CD4-positive, alpha-beta T cell treated with Interferon gamma for 1 hour (primary cell): Measurements from ENCODE around the gene NKX6-2.
"Not testable (repeated sequence)": the region's sequence is repeated elsewhere in the genome, so short reads cannot be mapped to it uniquely, and the experiment has no call there.

Experiments used
- DNase-seq: peaks from one replicate; pipeline ENCODE4 v3.0.0-alpha.2; 2020

The NKX6-2 gene

DNA sequence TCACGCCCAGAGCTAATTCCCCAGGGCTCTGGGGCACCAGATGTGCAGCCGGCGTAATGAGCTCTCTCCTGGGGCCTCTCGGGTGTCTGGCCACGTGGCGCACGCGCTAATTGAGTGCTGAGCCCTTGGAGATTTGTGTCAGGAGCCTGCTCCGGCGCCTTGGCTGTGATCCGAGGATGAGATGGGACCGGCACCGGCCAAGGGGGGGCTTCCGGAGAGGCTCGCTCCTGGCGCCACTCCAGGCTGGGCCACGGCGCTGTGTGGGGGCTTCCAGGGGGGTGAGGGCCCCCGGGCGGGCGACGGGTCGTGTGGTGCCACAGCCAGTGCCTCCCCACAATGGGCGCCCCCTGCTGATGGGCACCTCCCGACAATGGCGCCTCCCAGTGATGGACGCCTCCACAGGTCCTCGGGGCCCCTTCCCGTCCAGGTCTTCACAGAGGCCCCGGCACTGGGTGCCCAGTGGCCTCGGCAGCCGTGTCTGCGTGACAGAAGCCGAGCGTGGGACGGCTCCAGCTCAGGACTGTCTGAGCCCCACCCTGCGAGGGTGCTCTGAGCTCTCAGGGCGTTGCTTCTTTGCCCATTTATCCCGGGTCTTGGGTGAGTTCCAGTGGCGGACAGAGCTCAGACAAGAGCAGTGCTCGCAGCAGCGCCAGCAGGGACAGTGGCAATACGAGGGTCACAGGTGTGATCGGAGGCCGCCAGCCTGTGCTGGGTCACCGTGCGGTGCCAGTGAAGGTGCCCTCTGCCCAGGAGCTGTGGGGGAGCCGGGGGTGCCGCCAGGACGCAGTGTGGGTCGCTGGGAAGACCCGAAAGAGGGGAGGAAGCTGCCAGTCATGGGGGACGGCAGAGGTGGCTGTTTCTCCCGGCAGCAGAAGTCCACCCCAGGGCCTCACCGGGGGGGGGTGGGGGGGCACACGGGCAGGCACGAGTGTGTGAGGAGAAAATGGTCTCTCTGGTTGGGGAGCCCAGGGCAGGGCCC is 8.2 kb upstream of the NKX6-2 start:
- no peak for DNase-seq

GRCh38 chr10:132793213-132793612 is 7.3 kb upstream of the NKX6-2 start:
- DNase-seq: no peak

DNA sequence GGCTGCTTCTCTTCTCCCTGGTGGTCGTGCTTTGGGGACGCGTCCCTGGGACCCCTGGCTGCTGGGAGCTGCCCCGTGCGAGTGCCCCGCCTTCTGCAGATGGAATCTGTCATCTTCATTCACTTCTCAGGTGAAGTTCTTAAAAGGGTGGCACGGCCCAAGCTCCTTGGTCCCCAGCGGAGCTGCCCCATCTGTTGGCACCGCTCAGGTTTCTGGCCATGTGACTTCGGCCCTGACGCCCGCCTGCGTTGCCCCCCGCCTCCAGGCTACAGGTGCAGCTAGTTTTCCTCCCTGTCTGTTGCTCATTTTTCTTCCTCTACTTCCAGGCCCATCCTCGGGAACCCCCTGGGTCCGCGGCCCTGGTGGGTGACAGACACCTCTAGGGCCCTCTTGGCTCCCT is 6.8 kb upstream of the NKX6-2 start:
- DNase-seq: no peak

DNA sequence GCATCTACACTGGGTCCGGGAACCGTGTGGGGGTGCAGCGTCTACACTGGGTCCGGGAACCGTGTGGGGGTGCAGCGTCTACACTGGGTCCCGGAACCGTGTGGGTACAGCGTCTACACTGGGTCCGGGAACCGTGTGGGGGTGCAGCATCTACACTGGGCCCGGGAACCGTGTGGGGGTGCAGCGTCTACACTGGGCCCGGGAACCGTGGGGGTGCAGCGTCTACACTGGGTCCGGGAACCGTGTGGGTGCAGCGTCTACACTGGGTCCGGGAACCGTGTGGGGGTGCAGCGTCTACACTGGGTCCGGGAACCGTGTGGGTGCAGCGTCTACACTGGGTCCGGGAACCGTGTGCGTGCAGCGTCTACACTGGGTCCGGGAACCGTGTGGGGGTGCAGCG is 6.2 kb upstream of the NKX6-2 start:
- DNase-seq: not testable (repeated sequence)

GRCh38 chr10:132790934-132791829 is 5.2 kb upstream of the NKX6-2 start:
- DNase-seq: no peak

DNA sequence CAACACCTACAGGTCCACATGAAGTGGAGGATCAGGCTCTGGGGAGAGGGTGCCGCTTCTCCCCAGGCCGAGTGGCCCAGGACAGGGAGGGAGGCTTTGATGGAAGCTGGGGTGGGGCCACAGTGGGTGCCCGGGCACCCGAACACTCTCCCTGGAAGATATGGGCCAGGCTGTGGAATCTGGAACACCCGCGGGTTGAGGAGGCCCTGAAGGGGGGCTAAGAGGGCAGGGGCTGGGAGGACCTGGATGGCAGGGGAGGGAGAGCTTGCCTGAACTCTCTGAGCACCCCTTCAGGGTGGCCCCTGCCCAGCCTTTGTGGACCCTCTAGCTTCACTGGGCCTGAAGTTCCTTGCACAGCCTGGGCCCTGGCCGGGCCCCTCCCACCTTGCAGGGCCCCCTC is 4.5 kb upstream of the NKX6-2 start:
- DNase-seq: no peak

DNA sequence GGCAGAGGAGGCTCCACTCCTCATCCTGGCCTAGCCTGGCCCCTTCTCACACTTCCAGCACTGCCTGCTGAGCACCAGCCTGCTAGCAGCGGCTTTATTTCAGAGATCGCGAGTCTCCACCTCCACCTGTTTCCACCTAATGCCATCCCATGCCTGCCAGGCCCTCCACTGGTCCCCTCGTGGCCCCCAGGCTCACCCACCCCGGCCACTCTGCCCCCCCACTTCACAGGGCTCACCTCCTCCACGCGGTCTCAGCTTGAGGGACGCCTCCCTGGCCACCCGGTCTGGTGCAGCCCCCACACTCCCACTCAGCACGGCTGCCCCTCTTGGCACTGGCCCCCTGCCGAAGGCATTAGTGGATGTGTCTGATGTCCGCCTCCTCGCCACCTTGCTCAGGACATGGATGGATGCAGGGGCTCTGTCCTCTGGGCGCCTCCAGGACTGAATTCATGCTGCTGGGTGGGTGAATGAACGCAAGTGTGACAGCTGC is 3.8 kb upstream of the NKX6-2 start:
- DNase-seq: no peak

- no peak for DNase-seq
Observed at GRCh38 chr10:132788831-132789219, 2.9 kb upstream of the NKX6-2 start.

DNA sequence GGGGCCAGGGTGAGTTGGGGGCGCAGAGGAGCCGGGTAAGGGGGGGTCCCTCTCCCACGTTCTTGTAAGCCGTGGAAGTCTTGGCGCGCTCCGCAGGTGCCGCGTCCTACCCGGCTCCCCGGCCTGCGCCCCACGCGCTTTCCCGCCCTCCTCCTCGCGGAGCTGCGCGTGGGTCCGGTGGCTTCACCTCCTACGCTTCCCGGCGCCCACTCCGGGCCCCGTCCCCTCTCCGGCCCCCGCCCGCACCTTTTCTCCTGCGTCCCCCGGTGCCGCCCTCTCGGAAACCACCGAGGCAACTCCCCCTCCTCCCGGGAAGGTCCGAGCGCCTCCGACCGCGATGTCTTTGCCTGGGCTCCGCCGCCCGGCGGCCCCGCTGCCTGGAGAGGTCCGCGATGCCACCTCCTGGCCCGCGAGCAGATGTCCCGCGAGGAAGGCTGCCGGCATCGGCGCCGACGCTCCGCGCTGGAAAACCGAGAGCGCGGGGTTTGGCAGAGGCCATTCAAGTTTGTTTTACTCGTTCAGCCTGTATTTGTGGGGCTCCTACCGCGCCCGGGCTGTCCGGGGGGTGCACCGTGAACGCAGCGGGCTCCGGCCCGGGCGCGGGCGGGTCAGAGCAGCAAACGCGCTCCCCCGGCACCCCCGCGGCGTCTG is 2.4 kb upstream of the NKX6-2 start:
- DNase-seq: no peak

GRCh38 chr10:132787495-132788179 is 1.7 kb upstream of the NKX6-2 start:
- DNase-seq: no peak

DNA sequence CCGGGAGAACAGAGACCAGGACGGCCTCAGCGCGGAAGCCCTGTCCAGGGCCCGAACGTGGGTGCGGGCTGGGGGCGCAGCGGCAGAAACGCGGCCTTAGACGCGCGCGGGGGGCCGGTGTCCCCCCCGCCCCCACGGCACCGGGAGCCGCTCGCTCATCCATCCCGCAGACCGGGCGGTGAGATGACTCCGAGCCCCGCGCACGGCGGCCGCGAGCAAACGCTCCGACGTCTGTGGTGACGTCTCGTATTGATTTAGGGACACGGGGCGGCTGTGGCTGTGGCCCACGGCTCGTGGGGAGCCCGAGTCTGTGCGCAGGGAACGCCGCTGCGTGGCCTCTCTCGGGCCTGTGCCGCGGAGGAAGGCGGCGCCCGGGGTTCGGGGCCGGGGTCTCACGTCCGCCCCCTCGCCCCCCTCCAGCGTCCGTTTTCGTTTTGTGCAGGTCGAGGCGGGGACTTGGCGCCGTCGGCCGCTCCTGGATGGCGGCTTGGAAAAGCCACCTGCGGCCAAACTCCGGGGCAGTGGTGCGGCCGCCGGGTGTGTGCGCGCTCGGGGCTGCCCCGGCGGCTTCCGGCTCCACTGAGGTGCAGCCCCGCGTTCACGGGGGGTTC is 1.0 kb upstream of the NKX6-2 start:
- DNase-seq: no peak

DNA sequence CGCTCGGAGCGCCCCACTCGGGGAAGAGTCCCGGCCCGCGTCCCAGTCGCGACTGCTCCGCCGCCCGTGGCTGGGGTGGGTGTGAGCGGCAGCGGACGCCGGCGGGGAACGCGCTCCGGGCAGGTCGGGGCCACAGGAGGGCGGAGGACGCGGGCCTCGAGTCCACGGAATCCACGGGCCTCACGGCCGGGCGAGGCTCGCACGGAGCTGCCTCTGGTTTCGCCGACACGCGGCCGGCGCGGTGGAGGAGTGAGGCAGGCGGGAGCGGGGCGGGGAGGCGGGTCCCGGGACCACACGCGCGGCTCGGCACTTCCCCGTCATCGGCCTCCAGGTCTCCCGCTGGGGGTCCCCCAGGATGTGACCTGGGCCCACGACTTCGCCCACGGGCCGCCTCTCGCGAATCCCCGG is 533 bp upstream of the NKX6-2 start:
- DNase-seq: no peak

GRCh38 chr10:132784866-132785722 is 853 bp downstream of the NKX6-2 start:
- DNase-seq: no peak

- DNase-seq: no peak
Observed at GRCh38 chr10:132783940-132784865, 1.7 kb downstream of the NKX6-2 start.

DNA sequence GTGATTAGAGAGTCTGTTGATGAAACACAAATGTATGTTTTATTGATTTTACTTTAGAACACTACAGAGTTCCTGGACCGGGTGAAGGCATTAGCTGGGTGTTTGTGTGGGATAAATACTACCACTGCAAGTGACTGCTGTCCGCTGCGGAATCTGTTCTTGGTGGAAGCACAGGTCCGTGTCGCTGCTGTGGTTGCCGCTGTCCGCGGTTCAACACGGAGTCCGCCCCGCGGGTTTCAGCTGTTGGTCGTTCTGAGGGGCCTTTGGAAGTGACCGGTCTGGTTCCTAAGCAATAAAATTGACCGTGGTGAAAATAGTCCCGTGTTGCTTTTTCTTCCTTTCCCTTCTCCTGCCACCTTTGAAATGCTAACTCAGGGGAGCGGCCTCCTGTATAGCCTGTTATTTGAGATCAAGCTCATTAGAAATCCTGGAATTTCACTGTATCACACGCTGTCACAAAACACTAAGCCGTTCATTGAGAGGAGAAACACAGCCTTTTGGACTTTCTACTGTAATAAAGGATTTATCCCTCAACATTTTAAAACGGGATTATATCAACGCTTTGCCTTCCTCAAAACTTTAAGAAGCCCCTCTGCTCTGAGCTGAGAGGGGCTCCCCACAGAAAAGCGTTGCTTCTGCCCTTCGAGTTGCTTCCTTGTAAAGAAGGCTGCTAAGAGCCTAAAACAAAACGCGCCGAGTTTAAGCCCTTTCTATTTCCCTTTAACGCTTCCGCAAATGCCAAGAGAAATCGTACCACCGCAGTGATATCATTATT is 2.6 kb downstream of the NKX6-2 start:
- no peak for DNase-seq

DNA sequence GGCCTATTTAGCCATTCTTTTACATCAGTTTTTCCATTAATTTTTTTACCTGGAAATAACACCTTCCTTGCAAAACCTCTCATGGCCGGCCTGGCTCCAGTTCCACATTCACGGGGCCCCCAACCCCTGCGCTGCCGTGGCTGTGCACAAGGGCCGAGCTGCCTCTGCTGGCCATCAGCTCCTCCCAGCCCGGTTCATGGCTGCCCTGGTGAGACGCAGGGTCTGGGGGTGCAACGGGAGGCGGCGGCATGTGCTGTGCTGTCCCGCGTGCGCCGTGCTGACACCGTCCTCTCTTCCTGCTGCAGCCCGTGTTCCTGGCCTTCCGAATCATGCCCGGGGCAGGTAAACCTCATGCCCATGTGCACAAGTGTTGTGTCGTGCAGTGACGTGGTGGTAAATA is 4.4 kb downstream of the NKX6-2 start:
- DNase-seq: no peak

DNA sequence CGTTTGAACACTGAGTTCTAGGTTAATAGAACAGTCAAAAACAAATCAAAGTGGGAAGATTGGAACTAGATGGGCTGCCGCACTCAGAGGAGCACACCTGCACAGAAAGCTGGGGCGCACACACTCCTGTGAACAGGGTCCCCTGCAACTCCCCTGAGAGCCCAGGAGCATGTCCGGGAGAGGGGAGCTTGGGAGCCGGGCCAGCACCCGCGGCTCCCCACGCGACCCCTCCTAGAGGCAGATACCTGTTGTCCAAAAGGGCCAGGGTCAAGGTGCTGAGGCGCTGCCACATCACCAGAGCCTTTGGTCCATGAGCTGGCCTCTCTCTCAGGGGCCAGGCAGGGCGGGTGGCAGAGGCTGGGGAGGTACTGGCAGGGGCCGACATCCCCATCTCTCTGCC is 5.6 kb downstream of the NKX6-2 start:
- DNase-seq: no peak

DNA sequence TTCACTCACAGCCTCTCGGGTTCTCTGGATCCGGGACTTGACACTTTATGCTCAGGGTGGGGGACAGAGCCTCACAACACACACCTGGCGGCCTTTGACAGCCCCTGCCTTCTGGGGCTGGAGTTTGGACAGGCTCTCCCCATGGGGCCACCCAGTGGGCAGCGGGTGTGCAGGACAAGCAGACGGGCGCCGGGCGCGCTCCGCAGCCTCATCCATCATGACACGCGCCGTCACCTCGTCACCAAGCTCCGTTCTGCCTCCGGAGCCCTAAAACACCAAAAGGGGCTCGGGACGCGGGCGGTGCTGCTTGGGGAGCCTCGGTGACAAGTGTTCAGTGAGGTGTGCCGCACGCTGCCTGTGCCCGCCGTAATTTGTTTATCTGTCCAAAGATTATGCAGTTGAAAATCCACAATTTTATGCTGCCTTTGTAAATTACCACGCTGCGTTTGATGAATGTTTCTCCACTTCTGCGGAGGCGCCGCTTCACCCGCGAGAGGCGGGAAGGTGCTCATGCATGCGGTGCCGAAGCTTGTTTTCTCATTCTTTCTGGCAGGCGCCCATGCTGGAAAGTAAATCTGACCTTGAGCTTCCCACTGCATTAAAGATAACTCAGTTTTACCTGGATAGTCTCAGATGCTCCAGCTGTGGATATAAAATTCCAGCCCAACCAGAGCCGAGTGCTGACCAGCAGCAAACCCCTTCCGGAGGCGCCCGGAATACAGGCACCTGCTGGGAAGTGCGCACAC is 6.2 kb downstream of the NKX6-2 start:
- DNase-seq: no peak
